HG03520 (cell line): ENCODE measurements around the gene SEMA4A.

Experiments
- ATAC-seq: cut with Tn5 transposase; IDR thresholded peaks from one replicate; pipeline ENCODE4 v1.9.1; 2021; ENCODE audit warnings: mild to moderate bottlenecking, moderate library complexity; ENCODE audit not compliant: unreplicated experiment

Gene SEMA4A

DNA sequence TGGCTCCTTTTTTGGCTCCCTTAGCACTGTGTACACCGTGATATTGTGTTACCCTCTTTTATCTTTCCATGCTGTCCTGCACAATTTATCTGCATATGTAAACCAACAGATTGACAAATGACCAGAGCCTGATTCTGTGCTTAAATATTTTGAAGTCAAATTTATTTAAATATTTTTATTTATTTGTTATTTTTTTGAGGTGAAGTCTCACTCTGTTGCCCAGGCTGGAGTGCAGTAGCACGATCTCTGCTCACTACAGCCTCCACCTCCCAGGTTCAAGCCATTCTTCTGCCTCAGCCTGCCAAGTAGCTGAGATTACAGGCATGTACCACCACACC is 72.3 kb downstream of the SEMA4A start:
- no peak for ATAC-seq

DNA sequence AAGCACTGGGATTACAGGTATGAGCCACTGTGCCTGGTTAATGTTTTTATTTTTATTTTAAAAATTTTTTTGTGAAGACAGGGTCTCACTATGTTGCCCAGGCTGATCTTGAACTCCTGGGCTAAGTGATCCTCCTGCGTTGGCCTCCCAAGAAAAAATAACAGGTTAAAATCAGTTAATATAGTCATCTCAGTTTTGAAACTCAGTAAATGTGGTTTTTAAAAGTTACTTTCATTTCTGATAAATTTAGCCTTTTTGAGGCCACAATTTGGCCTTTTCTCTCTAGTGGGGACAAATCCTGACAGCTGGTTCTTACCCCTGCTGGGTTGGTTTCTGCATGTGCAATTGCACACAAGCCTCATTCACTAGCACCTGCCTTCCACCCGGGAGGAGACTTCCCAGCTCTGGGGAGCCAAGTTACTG is 72.7 kb downstream of the SEMA4A start:
- peak; percentile 60 for ATAC-seq

DNA sequence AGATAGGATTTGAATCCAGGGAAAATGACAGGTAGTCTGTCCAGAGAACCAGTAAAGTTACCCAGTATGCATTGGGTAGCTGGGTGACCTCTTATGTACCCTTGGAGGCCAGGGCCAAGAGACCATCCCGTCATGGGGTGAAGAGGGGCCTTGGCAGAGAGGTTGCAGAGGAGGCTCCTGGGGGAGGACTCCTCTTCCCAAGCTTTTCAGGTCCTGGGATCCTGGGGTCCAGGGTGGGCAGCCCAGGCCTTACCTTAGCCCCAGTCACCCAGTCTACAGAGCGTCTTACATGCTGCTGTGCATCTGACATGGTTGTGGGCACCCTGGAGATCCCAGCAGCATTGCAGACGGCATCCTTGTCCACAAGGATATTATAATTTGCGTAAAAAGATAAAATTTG is 73.4 kb downstream of the SEMA4A start:
- ATAC-seq = no peak
